ENCODE measurements around the gene ANXA5.

DNA sequence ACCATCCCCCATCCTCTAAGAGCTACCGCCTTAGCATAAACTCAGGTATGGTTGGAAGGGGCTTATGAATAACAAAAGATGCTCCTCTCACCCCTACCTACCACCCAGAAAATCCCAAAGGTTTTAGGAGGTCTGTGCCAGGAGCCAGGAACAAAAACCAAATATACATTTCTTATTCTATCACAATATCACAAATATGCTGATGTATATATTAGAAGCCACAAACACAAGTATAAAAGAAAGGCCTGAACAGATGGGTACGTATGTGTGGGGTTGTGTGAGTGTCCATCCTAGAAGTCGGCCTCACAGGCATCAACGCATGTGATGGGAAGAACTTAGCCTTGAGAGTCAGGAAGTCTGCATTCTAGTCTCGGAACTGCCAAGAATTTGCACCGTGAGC lies 8.7 kb upstream of the ANXA5 start:
- TF ChIP-seq CTCF (IDR thresholded peaks at IDR 0.05; ENCODE audit: insufficient read depth, low read length) = no peak
- no peak for TF ChIP-seq POLR2AphosphoS5 (IDR thresholded peaks at IDR 0.05; ENCODE audit: low read depth)
- TF ChIP-seq REST (IDR thresholded peaks at IDR 0.05; ENCODE audit: insufficient replicate concordance, low read depth) = no peak
- TF ChIP-seq GABPA (IDR thresholded peaks at IDR 0.05; ENCODE audit: low read depth) = no peak
